NCI-H1694 (cell line): ENCODE measurements around the gene VAT1.
"Not testable (repeated sequence)": the region's sequence is repeated elsewhere in the genome, so short reads cannot be mapped to it uniquely, and the experiment has no call there.

Experiments used
- DNase-seq: peaks from one replicate; lab custom pipeline; 2025; lab: John Stamatoyannopoulos, UW

VAT1 gene

GRCh38 chr17:42973323-42973722 is 48.9 kb downstream of the VAT1 start:
- DNase-seq = not testable (repeated sequence)

- DNase-seq = no peak
Observed at GRCh38 chr17:42971589-42971988, 50.6 kb downstream of the VAT1 start.

GRCh38 chr17:42969001-42969581 is 53.1 kb downstream of the VAT1 start:
- no peak for DNase-seq

GRCh38 chr17:42967925-42968324 is 54.3 kb downstream of the VAT1 start:
- no peak for DNase-seq
